CD4-positive, alpha-beta T cell (primary cell): ENCODE data around the gene SIN3B. TPM values are rescaled to one million over a fixed set of nuclear protein-coding genes. Genes with fewer than 3 reads are reported as not detected.
A peak's percentile ranks its signal among the peaks of the same experiment; 100 is the strongest.

Experiments used
- ATAC-seq: fragments of 200-7000 bp; cut with Tn5 transposase; one replicate; pipeline ENCODE4 v1.10.0; 2022; ENCODE audit warnings: mild to moderate bottlenecking; ENCODE audit not compliant: poor library complexity
- CTCF ChIA-PET: fragments of 350-600 bp; sonication (Branson Sonifier 250); formaldehyde crosslinking; loops from one replicate; lab custom pipeline; 2021; ENCODE audit warnings: antibody characterized with exemption, inconsistent platforms; lab: Charles Lee
- POLR2A ChIA-PET: fragments of 350-600 bp; sonication (Branson Sonifier 250); formaldehyde crosslinking; loops from one replicate; lab custom pipeline; 2021; ENCODE audit warnings: antibody characterized with exemption, inconsistent platforms; lab: Charles Lee
- DNase-seq, 14 experiments: peaks; one replicate each; pipeline ENCODE4 v3.0.0-alpha.2; 2013 to 2020; ENCODE audit warnings: mixed read lengths in 2 of 14
- H3K27ac ChIP-seq, 2 donors: one replicate each; pipeline versions ENCODE4 v1.5.1 to v1.7.0; 2013; ENCODE audit warnings: low read length in 2 of 2, low read depth in 1 of 2, mild to moderate bottlenecking in 1 of 2
- H3K27me3 ChIP-seq, 2 experiments: 1 replicate in 1 of 2; 2 replicates in 1 of 2; pipeline versions ENCODE4 v1.6.1 to v1.7.0; 2013; ENCODE audit warnings: low read length in 2 of 2, control low read depth in 1 of 2, mild to moderate bottlenecking in 1 of 2, moderate library complexity in 1 of 2; ENCODE audit not compliant: insufficient read depth in 2 of 2, control insufficient read depth in 1 of 2
- H3K36me3 ChIP-seq: one replicate; pipeline ENCODE4 v1.6.1; 2013; ENCODE audit warnings: low read length, control low read depth; ENCODE audit not compliant: insufficient read depth
- H3K4me1 ChIP-seq: one replicate; pipeline ENCODE4 v1.6.1; 2013; ENCODE audit warnings: low read length, control low read depth; ENCODE audit not compliant: insufficient read depth
- H3K4me3 ChIP-seq: one replicate; pipeline ENCODE4 v1.5.1; 2013; ENCODE audit warnings: mild to moderate bottlenecking, low read length, moderate library complexity
- H3K9me3 ChIP-seq, 2 experiments: 1 replicate in 1 of 2; 2 replicates in 1 of 2; pipeline versions ENCODE4 v1.6.1 to v1.7.0; 2013; ENCODE audit warnings: low read length in 2 of 2, mild to moderate bottlenecking in 2 of 2, control low read depth in 1 of 2, moderate library complexity in 1 of 2; ENCODE audit not compliant: control insufficient read depth in 1 of 2, insufficient read depth in 1 of 2
- H3K27ac Mint-ChIP-seq: one replicate; pipeline ENCODE4 v1.8.0; 2020; ENCODE audit warnings: mixed read lengths
- H3K27me3 Mint-ChIP-seq: one replicate; pipeline ENCODE4 v1.8.0; 2021; ENCODE audit warnings: mixed read lengths
- H3K36me3 Mint-ChIP-seq: one replicate; pipeline ENCODE4 v1.8.0; 2021; ENCODE audit warnings: low read depth, mixed read lengths
- H3K4me1 Mint-ChIP-seq: one replicate; pipeline ENCODE4 v1.8.0; 2021; ENCODE audit warnings: low read depth, mixed read lengths
- H3K4me3 Mint-ChIP-seq: one replicate; pipeline ENCODE4 v1.8.0; 2020; ENCODE audit warnings: mild to moderate bottlenecking, mixed read lengths
- H3K9me3 Mint-ChIP-seq: one replicate; pipeline ENCODE4 v1.8.0; 2020; ENCODE audit warnings: mixed read lengths
- CTCF ChIP-seq: fragments of 200-600 bp; IDR thresholded peaks from one replicate; pipeline ENCODE4 v1.8.0; 2022; ENCODE audit warnings: antibody characterized with exemption, mild to moderate bottlenecking
- intact Hi-C, 2 experiments: fragments of 100-400 bp; cut with DNase I in 1 of 2; cut with micrococcal nuclease in 1 of 2; formaldehyde crosslinking; loops; one replicate each; pipeline versions ENCODE4 v1.15.1 to v1.9.0; 2023 to 2025; cut with DNase I, micrococcal nuclease
- total RNA-seq, 174 experiments: library from RNA in 2 of 174; stranded (reverse) in 2 of 174; gene quantifications; one replicate each; pipeline ENCODE4 v1.2.3 and lab custom pipeline; 2021 to 2026

Gene SIN3B
- total RNA-seq, 2 experiments from 2014 or later: 52.4 to 53.7 TPM

DNA sequence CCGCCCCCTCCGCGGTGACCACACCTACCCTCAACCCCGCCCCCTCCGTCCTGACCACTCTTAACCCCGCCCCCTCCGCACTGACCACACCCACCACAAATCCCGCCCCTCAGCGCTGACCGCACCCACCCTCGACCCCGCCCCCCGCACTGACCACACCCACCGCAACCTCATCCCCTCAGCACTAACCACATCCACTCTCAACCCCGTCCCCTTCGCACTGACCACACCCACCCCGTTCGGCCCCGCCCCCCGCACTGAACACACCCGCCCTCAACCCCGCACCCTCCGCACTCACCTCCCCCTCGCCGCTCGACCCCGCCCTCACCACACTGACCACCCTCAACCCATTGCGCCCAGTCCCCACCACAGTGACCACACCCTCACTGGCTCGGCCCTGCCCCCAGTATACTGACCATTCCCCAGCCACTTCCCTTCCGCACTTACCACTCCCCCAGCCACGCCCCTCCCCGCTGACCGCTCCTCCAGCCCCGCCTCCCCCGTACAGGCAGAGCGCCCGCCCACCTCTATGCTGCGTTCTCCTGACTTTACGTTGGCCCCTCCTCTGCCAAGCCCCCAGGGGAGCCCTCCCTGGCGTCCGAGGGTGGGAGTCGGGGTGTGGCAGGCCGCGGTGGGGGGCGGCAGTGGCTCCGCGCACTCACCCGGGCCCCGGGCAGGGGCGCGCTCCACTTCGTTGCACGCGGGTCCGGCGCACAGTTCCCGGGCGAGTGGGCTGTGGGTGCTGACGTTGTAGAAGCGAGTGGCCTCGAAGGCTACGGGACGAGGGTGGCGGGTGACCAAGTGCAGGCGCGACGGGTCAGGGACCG lies 68.0 kb downstream of the SIN3B start:
- Mint-ChIP-seq H3K4me3 (peak overlapping the region; percentile 25), H3K9me3 (no peaks in the 10 kb centered on the region), H3K27ac (no peak overlapping the region), H3K4me1 (peaks cover 7% of the 10 kb centered on the region), H3K36me3 (no peaks in the 10 kb centered on the region), H3K27me3 (peaks cover 51% of the 10 kb centered on the region)
- ChIA-PET CTCF (no interaction called here), POLR2A (no interaction called here)
- Histone ChIP-seq H3K27me3 (peaks cover 3 to 23% of the 10 kb centered on the region in 2 experiments), H3K27ac (no peak overlapping the region), H3K36me3 (no peaks in the 10 kb centered on the region), H3K4me1 (peaks cover 46% of the 10 kb centered on the region), H3K9me3 (peaks cover 0 to 4% of the 10 kb centered on the region in 2 experiments), H3K4me3 (peak overlapping the region; percentile 51)
- peak; percentile 56 for ATAC-seq
- intact Hi-C loops: no loop called here
- TF ChIP-seq CTCF: no peak
- peak; percentile 28 to 85 (median 56) for DNase-seq

GRCh38 chr19:16897856-16898161 lies 68.6 kb downstream of the SIN3B start:
- H3K27ac ChIP-seq: no peak overlapping the region
- peaks cover 45% of the 10 kb centered on the region for H3K27me3 Mint-ChIP-seq
- peak overlapping the region; percentile 67 for H3K4me3 Mint-ChIP-seq
- peaks cover 46% of the 10 kb centered on the region for H3K4me1 ChIP-seq
- peaks cover 7% of the 10 kb centered on the region for H3K4me1 Mint-ChIP-seq
- CTCF ChIA-PET: no interaction called here
- H3K27me3 ChIP-seq: peaks cover 3 to 17% of the 10 kb centered on the region in 2 experiments
- no peaks in the 10 kb centered on the region for H3K36me3 Mint-ChIP-seq
- ATAC-seq (peak; percentile 23), DNase-seq (peak in 3 of 14 experiments; percentile 11 to 63 (median 31))
- POLR2A ChIA-PET: no interaction called here
- peak overlapping the region; percentile 51 for H3K4me3 ChIP-seq
- no peaks in the 10 kb centered on the region for H3K9me3 Mint-ChIP-seq
- H3K36me3 ChIP-seq: no peaks in the 10 kb centered on the region
- intact Hi-C loops: no loop called here
- H3K27ac Mint-ChIP-seq: no peak overlapping the region
- TF ChIP-seq CTCF: no peak
- peaks cover 0 to 4% of the 10 kb centered on the region in 2 experiments for H3K9me3 ChIP-seq

GRCh38 chr19:16898361-16899015 lies 69.3 kb downstream of the SIN3B start:
- H3K4me3 ChIP-seq: no peak overlapping the region
- ATAC-seq: no peak
- POLR2A ChIA-PET: no interaction called here
- no peak for TF ChIP-seq CTCF
- H3K27me3 ChIP-seq: peaks cover 0 to 11% of the 10 kb centered on the region in 2 experiments
- peaks cover 0 to 3% of the 10 kb centered on the region in 2 experiments for H3K9me3 ChIP-seq
- no peaks in the 10 kb centered on the region for H3K9me3 Mint-ChIP-seq
- H3K4me3 Mint-ChIP-seq: peak overlapping the region; percentile 67
- CTCF ChIA-PET: no interaction called here
- H3K4me1 Mint-ChIP-seq: peaks cover 7% of the 10 kb centered on the region
- H3K27me3 Mint-ChIP-seq: peaks cover 38% of the 10 kb centered on the region
- H3K27ac ChIP-seq: no peak overlapping the region
- intact Hi-C loops: no loop called here
- DNase-seq: peak in 1 of 14 experiments; percentile 7
- H3K4me1 ChIP-seq: peaks cover 40% of the 10 kb centered on the region
- H3K36me3 Mint-ChIP-seq: no peaks in the 10 kb centered on the region
- no peak overlapping the region for H3K27ac Mint-ChIP-seq
- no peaks in the 10 kb centered on the region for H3K36me3 ChIP-seq
